ENCODE data around the gene SYDE2.
A peak's percentile ranks its signal among the peaks of the same experiment; 100 is the strongest.

GRCh38 chr1:85146972-85147359 is 53.9 kb downstream of the SYDE2 start:
- TF ChIP-seq CTCF (conservative IDR thresholded peaks at IDR 0.05 in 1 of 2, IDR thresholded peaks at IDR 0.05 in 1 of 2; ENCODE audit: extremely low read depth in 1 of 2, insufficient read depth in 1 of 2, low read depth in 1 of 2, low read length in 2 of 2), result peak; percentile 14 to 30
- TF ChIP-seq EZH2 (IDR thresholded peaks at IDR 0.05; ENCODE audit: borderline replicate concordance, low read length), result no peak
